Tibial artery (tissue), 4 donors: Measurements from ENCODE around the gene MAD1L1.

ENCODE experiments used
- DNase-seq, 2 donors: peaks; one replicate each; pipeline ENCODE4 v3.0.0-alpha.2; 2019
- H3K27ac ChIP-seq, 2 donors: fragments of 200-600 bp; sonication (generic) in 1 of 2; 1 replicate in 1 of 2; 2 replicates in 1 of 2; pipeline ENCODE4 v1.5.1; 2018 to 2019; ENCODE audit warnings: mild to moderate bottlenecking in 1 of 2
- H3K27me3 ChIP-seq, 2 donors: fragments of 200-600 bp; sonication (generic) in 1 of 2; one replicate each; pipeline versions ENCODE4 v1.5.1 to v1.6.0; 2016 to 2019
- H3K36me3 ChIP-seq, 3 donors: fragments of 200-600 bp; sonication (generic) in 2 of 3; one replicate each; pipeline ENCODE4 v1.5.1; 2016 to 2019; ENCODE audit warnings: mild to moderate bottlenecking in 2 of 3
- H3K4me1 ChIP-seq, 4 donors: fragments of 200-600 bp; sonication (generic) in 2 of 4; 1 replicate in 3 of 4; 2 replicates in 1 of 4; pipeline ENCODE4 v1.5.1; 2016 to 2019
- H3K4me3 ChIP-seq, 2 donors: fragments of 200-600 bp; sonication (generic) in 1 of 2; 1 replicate in 1 of 2; 2 replicates in 1 of 2; pipeline ENCODE4 v1.5.1; 2018 to 2019; ENCODE audit warnings: mild to moderate bottlenecking in 2 of 2
- H3K9me3 ChIP-seq, 3 donors: fragments of 200-600 bp; sonication (generic) in 1 of 3; one replicate each; pipeline ENCODE4 v1.5.1; 2016 to 2019
- CTCF ChIP-seq, 2 experiments: fragments of 200-600 bp in 1 of 2; fragments of 450-650 bp in 1 of 2; IDR thresholded peaks; one replicate each; pipeline ENCODE4 v1.5.1; 2017 to 2019; ENCODE audit warnings: antibody characterized with exemption in 2 of 2, mild to moderate bottlenecking in 1 of 2, moderate library complexity in 1 of 2
- intact Hi-C: fragments of 100-400 bp; cut with DNase I; formaldehyde crosslinking; loops from one replicate; pipeline ENCODE4 v1.15.0; 2023; ENCODE audit warnings: low total_unique reads

The MAD1L1 gene

DNA sequence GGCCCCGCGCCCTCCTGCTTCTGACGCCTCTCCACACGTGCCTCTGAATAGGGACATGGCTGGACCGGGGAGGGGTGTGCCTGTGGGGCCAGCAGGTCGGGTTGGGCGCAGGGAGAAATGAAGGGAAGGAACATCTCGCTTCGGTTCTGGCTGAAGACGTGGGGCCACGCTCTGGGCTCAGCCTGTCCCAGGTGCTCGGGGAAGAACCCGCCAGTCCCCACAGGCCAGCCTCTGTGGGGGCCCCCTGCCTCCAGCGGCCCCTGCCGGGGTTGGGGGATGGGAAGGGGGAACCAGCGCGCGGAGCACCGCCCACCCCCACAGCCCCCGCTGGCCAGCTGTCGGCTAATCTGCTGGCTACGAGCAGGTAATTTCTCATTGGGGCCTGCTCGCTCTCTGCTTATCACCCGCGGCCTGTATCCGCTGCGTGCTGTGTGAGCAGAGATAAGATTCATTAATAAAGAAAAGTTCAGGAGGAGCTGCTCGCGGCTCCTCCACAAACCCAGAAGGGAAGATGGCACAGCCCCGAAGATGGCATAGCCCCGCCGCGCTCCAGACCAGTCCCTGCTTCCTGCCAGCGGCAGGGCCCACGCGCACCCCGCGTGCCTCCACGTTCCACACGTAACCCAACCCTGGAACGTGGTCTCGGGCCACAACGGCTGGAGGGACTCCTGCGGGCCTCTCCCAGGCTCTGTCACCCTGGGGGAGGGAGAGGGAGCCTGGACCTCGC lies 376.4 kb downstream of the MAD1L1 start:
- Histone ChIP-seq H3K36me3 (no peaks in the 10 kb centered on the region), H3K9me3 (no peaks in the 10 kb centered on the region), H3K27ac (no peak overlapping the region), H3K27me3 (no peaks in the 10 kb centered on the region), H3K4me3 (no peak overlapping the region), H3K4me1 (no peaks in the 10 kb centered on the region)
- intact Hi-C loops, result no loop called here
- DNase-seq, result peak in 1 of 2 donors; percentile 62
- TF ChIP-seq CTCF (IDR thresholded peaks at IDR 0.05), result no peak

DNA sequence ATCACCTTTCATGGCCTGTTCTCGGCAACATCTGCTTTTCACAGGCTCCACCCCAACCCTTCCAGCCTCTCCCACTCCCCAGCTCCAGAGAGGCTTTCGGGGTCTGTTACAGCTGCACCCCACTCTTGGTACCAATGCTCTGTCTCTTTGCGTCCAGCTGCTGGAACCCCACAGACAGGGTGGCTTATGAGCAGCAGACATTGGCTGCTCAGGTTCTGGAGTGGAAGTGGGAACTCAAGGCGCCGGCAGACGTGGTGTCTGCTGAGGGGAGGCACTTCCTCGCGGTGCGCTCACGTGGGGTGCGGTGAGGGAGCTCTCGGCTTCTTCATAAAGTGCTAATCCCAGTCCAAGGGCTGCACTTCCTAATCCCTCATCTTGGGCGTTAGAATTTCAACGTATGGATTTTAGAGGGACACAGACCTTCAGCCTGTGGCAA lies 377.0 kb downstream of the MAD1L1 start:
- H3K4me1 ChIP-seq, result no peaks in the 10 kb centered on the region
- no peak for DNase-seq

DNA sequence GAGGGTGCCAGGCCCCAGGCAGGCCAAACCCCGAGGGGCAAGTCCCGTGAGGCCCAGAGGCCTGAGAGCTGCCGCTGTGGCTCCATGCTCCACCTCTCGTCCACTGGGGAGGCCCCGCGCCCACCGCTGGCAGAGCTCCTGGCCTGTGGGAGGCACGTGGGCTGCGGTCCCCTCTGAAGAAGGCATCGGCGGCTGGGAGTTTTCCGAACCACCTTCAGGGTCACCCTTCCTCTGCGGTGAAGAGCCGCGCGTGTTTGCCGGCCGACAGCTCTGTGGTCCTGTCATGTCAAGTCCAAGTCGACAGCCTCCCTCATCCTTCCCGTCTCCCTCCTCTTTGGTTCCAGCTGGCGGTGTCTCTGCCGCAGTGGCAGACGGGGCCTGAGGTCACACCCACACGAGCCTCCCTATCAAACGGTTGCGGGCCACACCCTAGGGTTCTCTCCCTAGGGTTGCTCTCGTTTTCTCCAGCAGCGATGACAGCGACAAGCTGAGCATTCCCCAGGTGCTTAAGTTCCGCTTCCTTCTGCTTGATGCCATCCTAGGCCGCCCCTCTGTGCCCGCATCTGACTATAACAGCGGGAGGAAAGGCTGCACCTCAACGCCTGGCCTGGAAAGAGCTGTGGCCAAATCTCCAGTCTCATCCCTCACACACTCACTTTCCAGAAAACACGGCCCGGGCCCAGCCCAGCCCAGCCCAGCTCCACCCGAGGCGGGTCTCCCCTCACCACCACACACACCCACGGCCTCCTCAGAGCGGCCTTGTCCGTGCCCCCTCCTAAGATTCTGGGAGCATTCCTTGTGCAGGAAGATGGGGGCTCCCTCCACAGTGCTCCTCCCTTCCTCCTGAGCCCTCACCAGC lies 377.6 kb downstream of the MAD1L1 start:
- H3K36me3 ChIP-seq, result no peaks in the 10 kb centered on the region
- peak; percentile 14 to 61 for DNase-seq
- H3K4me3 ChIP-seq, result no peak overlapping the region
- no peak for TF ChIP-seq CTCF (IDR thresholded peaks at IDR 0.05)
- intact Hi-C loops, result no loop called here
- H3K27me3 ChIP-seq, result no peaks in the 10 kb centered on the region
- no peaks in the 10 kb centered on the region for H3K4me1 ChIP-seq
- no peaks in the 10 kb centered on the region for H3K9me3 ChIP-seq
- H3K27ac ChIP-seq, result no peak overlapping the region

More for the DNA sequence above, 377.0 kb downstream of the MAD1L1 start:
- intact Hi-C loops, result no loop called here
- H3K36me3 ChIP-seq, result no peaks in the 10 kb centered on the region
- no peaks in the 10 kb centered on the region for H3K27me3 ChIP-seq
- H3K9me3 ChIP-seq, result no peaks in the 10 kb centered on the region
- no peak overlapping the region for H3K27ac ChIP-seq
- TF ChIP-seq CTCF (IDR thresholded peaks at IDR 0.05), result no peak
- H3K4me3 ChIP-seq, result no peak overlapping the region

DNA sequence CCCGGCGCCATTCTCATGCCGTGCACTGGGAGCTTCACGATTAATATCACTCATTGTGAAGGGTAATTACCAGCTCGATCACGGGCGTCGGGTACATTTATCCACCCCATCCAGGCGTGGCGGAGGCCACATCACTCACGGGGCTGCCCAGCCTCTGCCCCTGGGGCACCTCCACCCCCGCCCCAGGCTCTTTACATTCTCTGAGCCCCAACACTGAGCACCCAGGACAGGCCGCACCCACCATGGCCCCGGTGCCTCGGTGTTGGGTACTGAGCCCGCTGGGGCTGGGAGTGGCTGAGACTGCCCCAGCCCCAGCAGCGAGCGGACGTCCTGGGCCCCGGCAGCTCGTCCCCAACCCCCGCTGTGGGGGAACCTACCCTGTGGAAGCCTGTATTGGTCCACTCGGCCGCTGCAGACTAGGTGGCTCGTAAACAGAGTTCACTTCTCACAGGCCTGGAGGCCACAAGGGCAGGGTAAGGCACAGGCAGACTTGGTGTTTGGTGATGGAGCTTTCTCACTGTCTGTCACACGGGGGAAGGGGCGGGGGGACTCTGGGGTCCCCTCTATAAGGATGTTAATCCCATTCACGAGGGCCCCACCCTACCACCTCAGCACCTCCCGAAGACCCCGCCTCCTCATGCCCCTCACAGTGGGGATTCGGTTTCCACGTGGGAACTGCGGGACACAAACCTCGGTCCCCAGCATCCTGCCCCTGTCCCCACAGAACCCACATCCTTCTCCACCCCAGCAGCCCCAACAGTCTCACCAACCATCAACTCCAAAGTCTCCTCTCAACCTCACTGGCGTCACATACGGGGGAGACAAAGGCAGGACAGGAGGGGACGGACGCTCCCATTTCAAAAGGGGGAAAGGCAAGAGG lies 378.5 kb downstream of the MAD1L1 start:
- Histone ChIP-seq H3K4me1 (no peaks in the 10 kb centered on the region), H3K27me3 (no peaks in the 10 kb centered on the region), H3K9me3 (no peaks in the 10 kb centered on the region), H3K36me3 (no peaks in the 10 kb centered on the region), H3K27ac (no peak overlapping the region), H3K4me3 (no peak overlapping the region)
- no peak for TF ChIP-seq CTCF (IDR thresholded peaks at IDR 0.05)
- intact Hi-C loops, result no loop called here
- DNase-seq, result peak; percentile 11 to 56

DNA sequence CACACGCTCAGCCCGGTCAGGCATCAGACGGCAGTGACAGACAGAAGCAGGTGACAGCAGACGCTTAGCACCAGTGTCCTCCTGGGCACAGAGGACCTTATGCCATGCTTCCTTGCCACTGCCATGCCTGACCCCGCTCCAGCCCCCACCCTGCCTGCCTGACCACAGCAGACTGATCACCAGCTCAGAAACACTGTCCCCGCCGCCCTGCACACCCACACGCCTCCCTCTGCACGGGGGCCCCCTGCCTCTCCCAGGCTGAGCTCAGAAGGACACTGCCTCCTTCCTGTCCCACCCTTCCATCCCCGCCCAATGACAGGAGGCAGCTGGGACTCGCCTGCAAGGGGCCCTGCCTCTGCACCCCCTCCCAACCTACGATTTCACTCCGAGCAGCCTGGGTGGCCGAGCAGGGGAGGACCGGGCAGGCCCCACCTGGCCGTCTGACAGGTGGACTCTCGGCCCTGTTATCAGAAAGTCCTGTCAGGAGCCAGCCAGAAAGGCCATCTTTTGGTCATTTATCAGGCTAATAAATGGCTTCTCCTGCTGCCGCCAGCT lies 379.2 kb downstream of the MAD1L1 start:
- Histone ChIP-seq H3K9me3 (no peaks in the 10 kb centered on the region), H3K36me3 (no peaks in the 10 kb centered on the region), H3K4me3 (no peak overlapping the region), H3K27me3 (no peaks in the 10 kb centered on the region), H3K4me1 (no peaks in the 10 kb centered on the region), H3K27ac (no peak overlapping the region)
- peak; percentile 8 to 42 for DNase-seq
- no peak for TF ChIP-seq CTCF (IDR thresholded peaks at IDR 0.05)
- intact Hi-C loops, result no loop called here
